Globus pallidus (tissue), 1 donor: ENCODE results near the gene SLC16A8.
"Not testable (repeated sequence)": the region's sequence is repeated elsewhere in the genome, so short reads cannot be mapped to it uniquely, and the experiment has no call there.

ENCODE experiments used
- DNase-seq: peaks from one replicate; pipeline ENCODE4 v3.0.0-alpha.2; 2015; ENCODE audit warnings: low spot score

Gene SLC16A8

DNA sequence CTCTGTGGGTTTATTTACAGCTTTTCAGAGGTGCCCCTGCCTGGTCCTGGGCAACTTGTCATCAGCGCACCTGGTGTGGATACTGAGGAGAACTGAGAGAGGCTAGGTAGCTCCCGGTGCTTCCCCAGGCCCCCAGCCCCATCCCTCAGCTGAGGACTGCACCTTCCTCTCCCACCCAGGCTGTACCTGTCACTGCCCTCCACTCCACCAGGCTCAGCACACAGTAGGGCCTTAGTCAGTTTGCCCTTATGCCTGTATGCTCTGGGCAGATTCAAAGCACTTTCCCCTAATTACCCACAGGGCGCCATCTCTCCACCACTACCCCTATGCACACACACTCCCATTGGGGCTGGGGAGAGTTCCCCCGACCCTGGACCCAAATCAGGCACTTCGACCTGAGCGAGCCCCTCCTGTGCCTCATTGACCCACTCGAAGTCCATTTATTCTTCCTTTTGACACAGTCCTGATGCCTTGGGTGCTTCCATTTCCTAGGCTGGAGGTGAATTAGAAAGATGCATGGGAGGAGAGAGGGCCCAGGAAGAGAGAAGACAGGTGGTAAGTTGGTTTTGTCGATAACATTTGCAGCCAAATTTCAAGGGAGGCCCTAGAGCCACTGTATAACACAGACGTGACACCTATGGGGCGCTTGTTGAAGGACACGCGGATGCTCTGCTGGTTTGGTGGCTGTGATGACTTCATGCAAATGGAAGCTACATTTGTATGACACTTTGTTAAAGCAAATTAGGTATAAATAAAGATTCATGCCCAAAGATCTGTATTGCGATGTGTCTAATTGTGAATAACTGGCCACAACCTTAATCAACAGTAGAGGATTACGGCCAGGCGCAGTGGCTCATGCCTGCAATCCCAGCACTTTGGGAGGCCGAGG is 40.6 kb downstream of the SLC16A8 start:
- DNase-seq, result no peak

DNA sequence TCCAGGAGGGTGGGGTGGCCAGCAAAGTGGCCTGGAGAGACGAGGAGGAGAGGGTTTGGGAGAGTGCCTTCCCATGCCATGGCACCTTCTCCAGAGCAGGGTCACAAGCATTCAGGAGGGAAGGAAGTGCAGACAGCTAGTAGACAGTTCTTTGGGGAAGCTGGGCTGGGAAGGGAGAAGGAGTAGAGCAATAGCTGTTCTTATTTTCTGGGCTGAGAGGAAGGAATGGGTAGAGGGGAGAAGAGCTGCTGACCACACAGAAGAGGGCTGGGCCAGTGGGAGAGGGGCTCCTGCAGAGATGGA is 41.5 kb downstream of the SLC16A8 start:
- DNase-seq, result no peak

DNA sequence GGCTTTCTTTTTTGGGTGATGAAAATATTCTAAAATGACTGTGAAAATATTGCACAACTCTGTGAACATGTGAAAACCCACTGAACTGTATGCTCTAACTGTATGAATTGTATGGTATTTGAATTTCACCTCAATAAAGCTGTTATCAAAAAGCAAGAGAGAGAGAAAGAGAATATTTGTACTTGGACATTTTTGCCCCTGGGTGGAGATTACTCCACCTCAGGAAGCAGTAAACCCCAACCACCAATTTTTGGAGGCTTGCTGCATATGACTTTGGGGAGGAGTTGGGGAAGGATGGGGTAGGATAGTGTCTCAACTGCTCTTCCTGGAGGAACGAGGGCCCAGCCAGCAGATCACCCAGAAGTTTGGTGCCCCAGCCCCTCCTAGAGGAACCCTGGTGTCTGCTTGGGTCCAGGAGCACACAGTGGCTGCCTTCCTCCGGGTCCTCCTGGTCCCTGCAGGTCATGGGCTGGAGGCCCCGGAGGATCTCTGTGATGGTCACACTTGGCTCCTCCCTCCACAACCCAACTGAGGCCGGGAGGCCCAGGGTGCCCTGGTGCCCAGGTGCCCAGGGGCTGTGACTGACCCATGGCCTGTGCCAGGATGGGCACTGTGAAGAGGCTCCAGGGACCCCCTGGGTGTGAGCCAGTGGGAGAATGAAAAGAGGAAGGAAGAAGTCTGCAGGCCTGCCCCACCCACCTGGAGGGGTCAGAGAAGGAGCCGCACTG is 42.1 kb downstream of the SLC16A8 start:
- no peak for DNase-seq

DNA sequence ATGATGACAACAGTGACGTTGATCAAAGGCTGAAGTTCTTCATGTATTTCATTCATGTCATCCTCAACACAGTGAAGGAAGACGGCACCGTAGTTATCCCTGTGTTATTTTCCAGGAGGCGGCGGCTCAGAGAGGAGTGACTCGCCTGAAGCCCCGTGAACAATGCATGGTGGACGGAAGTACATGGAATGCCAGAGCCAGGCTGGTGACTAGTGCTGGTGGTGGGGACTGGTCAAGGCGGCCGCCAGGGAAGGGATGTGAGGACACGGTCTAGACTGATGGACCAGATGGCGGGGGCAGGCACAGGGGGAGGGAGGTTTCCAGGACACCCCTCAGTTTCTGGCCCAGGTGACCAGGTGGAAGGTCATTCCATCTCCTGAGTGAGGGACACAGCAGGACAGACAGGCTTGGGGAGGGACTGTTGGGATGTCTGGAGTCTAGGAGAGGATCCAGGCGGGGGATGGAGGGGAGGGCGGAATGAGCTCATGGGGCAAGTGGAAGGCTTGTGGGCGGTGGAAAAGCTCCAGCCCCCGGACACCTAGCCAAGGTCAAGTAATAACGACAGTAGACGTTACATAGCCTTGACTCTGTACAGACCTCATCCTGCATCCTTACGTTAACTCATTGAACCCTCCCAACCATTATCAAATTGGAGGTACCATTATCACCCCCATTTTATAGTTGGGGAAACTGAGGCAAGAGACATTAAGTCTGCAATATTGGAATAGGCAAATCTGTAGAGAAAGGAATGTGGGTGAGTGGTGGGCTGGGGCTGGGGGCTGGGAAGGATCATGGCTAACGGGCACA is 42.8 kb downstream of the SLC16A8 start:
- no peak for DNase-seq

DNA sequence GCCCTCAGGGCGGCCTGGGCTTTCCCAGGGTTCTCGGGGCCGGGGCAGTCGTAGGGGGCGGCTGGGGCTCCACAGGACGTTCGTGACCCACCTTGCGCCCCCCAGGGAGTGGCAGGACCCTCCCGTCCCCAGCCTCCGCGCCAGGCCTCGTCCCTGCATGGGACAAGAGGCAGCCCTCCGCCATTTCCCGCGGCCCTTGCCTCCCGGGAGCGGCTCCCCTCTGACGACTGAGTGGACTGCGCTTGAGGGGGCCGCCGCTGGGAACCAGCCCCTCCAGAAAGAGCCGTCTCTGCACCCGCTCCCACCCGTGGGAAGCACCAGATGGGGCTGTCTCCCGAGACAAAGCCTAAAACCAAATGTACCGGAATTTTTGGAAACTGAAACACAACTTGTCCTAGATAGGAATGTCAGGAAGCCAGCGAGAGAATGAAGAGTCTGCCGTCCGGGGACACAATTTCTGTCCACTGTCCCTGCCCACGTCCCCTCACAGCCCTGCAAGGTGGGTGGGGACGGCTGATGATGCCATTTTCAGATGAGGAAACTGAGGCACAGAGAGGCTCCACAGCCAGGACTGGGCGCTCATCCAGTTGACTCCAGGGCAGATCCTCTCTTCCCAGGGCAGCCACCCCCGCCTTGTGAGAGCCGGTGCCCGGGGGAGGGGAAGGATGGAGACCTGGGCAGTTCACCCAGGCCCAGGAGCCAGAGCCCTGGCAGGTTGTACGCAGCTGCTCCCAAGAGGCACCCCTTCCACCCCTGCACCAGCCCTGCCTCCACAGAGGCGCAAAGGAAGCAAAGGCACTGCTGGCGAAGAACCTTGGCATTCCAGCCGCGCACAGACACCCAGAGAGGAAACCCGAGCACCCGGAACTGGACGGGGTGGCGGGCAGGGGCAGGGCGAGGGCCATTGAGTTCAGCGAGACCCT is 44.8 kb downstream of the SLC16A8 start:
- no peak for DNase-seq

DNA sequence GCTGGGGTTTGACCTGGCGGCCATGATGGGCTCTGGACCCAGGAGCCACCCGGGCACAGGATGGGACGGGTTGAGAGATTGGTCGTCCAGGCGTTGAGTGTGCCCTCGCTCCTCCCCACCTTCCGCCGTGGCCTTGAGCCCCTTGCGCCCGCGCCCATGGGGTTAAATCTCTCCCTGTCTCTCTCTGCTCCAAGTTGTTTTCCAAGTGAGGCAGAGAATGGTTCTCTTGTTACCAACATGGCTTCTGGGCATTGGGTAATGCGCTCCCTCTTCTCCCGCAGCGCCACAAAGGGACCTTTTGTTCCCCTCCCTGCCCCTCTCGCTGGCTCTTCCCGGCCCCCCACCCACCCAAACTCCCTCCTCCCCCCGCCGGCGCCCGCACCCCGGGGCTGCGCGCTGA is 45.6 kb downstream of the SLC16A8 start:
- peak; percentile 97 for DNase-seq

DNA sequence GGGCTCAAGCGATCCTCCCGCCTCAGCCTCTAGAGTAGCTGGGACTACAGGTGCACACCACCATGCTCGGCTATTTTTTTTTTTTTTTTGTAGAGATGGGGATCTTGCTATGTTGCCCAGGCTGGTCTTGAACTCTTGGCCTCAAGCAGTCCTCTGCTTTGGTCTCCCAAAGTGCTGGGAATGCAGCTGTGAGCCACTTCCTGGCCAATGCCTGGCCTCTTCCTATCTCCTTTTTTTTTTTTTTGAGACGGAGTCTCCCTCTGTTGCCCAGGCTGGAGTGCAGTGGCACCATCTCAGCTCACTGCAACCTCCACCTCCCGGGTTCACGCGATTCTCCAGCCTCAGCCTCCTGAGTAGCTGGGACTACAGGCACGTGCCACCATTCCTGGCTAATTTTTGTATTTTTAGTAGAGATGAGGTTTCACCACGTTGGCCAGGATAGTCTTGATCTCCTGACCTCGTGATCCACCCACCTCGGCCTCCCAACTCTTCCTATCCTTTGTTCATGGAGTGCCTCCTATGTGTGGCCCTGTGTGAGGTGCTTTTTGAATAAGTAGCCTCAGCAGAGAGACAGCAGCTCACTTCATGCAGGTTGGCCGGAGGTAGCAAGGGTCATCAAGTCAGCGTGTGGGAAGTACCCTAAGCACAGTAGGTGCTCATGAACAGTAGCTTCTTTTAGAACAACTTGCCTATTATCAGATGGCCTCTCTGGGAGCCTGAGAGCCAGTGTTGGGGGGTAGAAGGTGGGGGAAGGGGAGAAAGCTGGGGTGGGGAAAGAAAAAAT is 46.4 kb downstream of the SLC16A8 start:
- not testable (repeated sequence) for DNase-seq

DNA sequence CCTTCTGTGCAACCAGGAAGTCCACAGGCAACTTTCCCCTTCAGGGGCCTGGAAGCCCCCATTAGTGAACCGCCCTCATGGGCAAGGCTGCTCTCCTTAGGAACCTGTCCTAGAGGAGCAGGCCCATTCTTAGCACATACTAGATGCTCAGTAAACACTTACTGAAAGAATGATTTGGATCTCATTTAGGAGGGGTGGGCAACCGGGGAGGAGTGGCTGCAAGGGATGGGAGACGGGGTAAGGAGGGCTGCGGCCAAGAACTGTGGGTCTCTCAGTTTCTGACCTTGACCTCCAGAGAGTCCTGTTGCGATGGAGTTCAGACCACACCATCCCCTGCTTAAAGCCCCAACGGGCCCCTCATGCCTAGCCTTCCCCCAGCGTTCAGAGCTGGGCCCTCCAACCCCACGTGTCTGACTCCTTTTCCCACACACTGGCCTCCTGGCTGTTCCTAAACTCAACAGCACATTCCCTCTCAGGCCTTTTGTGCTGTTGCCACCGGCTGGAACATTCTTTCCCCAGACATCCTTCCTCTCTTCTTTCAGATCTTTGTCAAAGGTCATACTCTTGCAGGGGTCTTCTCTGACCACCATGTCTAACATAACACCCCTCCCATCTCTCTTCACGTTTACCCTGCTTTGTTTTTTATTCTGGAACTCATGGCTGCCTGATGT is 47.5 kb downstream of the SLC16A8 start:
- DNase-seq, result no peak

DNA sequence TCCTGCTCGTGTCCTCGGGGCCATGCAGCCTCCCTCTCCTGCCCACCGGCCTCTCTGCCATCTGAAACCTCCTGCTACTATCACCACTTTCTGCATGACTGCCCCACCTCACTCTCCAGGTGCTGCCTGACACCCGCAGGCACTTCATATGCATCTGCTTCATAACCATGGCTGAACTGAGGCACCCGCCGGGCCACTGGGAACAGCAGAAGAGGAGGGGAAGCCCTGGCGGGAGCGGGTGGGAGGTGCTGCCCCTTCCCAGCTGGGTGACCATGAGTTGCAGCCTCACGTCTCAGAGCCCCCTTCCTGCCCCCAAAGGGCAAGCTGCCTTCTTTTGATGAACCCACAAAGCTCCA is 48.5 kb downstream of the SLC16A8 start:
- DNase-seq, result no peak

DNA sequence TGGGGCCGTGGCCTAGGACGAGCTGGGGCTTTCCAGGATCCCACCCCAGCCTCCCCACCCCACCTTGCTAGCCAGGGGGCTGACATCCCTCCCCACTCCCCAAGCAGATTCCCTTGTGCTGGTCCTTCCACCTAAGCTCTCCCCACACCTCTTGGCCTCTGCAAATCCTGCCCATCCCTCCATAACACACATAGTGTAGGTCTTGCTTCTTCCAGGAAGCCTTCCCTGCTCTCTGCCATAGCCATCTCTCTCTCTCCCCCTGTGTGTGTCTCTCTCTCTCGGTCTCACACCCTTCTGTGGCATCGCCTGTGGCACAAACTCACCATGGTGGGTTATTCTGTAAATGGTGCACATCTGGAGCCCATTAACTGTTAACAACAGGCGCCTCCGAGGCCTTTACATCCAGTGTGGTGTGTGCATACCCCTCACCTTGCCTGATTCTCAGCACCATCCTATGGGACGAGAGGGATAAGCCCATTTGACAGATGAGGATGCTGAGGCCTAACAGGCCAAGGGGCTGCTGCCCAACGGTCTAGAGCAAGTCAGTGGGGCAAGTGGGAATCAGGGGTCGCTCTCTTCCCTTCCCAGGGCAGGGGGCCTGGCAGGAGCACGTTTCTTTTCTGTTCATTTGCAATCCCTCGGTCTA is 49.0 kb downstream of the SLC16A8 start:
- DNase-seq, result no peak

DNA sequence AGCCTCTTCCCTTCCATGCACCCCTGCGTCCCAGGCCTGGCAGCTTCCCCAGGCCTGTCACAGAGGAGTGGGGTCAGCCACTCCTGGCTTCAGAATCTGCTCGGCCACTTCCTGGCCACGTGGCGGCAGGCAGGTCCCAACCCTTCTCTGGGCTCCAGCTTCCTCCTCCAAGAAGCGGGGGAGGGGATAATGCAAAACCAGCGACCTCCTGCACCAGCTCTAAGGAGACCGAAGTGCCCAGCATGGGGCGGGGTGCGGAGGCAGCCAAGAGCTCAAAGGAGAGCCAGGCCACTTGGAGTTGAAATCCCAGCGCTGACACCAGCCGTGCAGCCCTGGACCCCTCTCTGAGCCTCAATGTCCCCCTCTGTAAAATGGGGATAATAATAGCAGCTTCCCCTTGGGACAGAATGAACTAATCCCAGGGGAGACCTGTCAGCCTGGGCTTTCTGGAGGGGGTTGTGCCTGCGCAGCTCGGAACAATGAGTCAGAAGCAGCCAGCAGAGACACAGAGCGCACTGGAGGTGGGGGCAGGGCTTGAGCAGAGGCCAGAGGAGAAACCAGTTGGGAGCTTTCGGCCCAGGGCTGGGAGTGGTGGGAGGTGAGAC is 49.6 kb downstream of the SLC16A8 start:
- DNase-seq, result peak; percentile 91

DNA sequence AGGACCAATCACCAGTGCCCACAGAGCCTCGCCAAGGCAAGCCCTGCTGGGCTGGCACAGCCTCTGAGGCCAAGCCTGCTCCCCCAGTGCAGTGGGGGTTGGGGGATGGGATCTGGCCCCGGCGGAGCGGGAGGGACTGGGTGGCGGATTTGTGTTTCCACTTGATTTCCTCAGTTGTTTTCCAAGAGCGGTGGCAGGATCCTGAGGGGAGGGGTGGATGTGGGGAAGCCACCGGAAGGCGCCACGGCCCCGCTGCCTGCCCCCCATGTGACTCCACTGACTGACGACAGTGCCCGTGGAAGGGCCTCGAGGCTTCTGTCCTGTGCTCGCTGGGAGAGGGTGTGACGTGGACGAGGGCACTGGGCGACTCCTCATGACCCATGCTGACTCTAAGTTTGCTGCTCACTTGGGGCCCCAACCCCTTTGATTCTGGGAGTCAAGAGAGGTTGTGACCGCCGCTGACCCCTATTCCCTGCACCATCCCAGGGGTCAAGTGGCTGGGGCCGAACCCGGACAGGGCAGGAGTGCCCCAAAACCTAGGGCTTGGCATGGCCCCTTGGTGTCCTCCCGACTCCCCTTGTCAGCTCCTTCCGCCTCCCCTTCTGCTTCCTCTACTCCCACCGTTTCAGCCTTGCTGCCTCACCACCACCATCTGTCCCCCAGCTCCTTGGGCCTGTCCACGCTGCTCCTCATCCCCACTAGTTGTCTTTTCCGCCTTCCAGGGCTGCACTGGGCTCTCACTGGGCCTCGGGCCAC is 50.3 kb downstream of the SLC16A8 start:
- peak; percentile 96 for DNase-seq

DNA sequence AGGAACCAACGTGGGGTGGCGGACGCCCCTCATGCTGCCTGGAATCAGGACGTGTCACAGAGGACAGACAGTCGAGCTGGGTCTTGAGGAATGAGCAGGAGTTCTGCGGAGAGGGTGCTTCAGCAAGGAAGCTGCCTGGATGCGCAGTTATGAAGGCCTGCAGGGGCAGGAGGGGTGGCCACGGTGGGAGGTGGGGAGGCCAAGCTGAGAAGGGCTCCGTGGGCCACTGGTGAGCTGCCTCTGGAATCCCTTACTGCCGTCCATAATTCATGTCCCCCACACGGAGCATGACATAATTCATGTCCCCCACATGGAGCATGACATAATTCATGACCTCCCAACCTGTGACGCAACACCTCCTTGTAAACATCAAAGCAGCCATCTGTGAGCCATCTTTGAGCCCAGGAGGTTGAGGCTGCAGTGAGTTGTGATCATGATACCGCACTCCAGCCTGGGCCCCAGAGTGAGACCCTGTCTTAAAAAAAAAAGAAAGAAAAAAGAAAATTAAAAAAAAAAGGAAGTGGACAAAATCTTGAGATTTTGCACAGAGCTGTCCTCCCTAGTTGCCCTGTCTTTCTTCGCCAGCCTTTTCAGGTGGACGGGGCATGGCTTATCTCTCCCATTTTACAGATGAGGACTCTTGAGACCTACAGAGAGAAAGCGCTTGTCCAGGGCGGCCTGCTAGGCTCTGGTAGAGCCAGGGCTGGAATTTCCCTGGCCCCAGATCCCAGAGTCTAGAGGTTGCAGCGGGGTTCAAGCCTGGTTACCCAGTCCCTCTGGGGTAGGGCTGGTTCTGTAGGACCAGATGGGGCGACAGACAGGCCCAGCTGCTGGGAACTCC is 51.1 kb downstream of the SLC16A8 start:
- DNase-seq, result no peak

DNA sequence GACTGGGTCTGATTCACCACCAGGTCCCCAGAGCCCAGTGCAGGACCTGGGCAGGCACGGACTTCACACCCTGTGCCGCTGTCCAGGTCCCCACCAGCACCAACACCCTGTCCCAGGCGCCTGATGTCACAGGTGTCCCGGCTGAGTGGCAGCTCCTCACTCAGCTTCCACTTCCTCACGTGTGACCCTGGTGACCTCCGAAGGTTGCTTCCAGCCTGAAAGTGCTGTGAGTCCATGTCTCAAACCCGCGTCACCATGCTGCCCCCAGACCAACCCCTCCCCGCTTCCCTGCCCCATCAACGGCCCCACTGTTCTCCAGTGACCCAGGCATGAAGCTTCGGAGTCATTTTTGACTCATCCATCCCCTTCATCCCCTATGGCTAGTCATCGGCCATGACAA is 52.5 kb downstream of the SLC16A8 start:
- DNase-seq, result no peak

DNA sequence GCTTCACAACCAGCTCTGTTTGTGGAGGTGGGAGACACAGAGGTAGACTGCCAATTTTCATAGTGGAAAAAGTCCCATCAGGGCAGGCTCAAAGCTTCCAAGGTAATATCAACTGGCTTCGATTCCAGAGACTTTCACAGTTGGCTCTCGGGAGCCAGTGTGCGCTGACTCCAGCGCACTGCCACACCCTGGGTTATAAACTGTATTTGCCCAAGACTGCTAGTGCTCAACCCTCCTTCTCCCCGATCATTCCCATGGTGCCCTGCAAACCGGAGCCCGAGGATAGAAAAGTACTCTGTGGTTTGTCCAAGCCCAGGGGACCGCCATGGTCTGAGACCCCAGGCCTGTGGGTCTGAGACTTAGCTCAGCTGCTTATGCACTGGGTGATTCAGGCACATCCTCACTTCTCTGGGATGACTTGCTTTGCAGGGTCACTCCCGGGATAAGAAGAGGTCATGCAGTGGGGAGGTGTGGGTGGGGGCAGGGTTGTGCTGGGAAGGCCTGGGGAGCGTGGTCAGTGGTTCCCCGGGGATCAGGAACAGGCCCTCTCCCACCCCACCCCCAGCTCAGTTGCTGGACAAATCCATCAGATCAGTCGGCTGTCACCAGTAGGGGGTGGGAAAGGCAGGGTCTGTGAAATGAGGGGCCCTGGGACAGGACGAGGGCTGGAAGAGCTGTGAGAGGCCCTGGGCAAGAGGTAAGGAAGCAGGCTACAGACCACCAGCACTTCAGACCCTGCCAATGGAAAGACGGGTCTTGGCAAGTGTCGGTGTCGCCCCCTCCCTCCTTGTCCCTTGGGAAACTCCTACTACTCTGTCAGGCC is 53.5 kb downstream of the SLC16A8 start:
- no peak for DNase-seq

DNA sequence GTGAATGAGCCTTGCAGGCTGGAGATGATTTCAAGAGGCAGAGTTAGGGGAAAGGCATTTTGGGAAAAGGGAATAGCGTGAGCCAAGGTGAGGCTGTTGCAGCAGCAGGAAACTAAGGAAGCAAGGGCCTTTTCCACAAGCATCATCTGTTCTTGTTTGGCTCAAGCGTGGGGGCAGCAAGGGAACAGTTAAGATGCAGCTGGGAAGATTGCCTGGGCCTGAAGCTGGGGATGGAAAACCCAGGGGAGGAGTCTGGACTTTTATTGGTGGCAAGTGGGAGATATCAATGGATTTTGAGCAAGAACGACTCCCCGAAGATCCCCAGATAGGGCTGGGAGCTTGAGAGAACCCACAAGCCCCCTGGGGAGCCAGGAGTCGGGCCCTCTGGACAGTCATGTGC is 54.1 kb downstream of the SLC16A8 start:
- DNase-seq, result peak; percentile 58

DNA sequence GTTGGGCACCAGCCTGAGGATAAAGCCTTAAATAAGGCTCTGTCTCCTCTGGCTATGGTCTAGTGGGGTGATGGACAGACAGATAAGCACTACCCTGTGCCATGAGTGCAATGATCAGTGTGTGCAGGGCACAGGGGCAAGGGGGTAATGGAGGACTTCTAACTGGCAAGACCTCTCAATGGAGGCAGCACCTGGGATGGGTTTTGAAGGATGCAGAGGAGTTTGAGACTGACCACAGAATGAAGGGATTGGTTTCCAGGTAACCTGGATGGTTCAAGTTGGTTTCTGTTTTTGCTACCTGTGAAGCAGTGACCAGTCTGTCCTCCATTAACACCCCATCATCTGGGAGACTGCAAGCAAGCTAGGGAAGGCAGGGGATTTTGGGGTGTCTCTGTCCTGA is 54.6 kb downstream of the SLC16A8 start:
- no peak for DNase-seq
